Cardiac septum (tissue), 1 donor: ENCODE data around the gene SLC25A19. TPM values are rescaled to one million over a fixed set of nuclear protein-coding genes. Genes with fewer than 3 reads are reported as not detected.
A peak's percentile ranks its signal among the peaks of the same experiment; 100 is the strongest.

Experiments
- DNase-seq: peaks from one replicate; pipeline ENCODE4 v3.0.0-alpha.2; 2020; ENCODE audit warnings: low spot score
- intact Hi-C: fragments of 100-400 bp; cut with DNase I; formaldehyde crosslinking; loops from one replicate; pipeline ENCODE4 v1.14.0; 2022
- long read RNA-seq: library from polyadenylated mRNA; unstranded; transcript quantifications from one replicate; pipeline ENCODE4 v2.0.0, GENCODE V29; 2021
- total RNA-seq: library from RNA; stranded (reverse); fragmentation: NEBNext Ultra II Directional; extraction: Animal tissue kit (Norgen Biotek cat#: 25700); gene quantifications from one replicate; pipeline ENCODE4 v1.2.1, GENCODE V29; 2021
- donor health status: DM: no; HTN: no; CAD: no.

SLC25A19 gene
- total RNA-seq = 8.5 TPM
- long read RNA-seq, transcript SLC25A19-204 (8 exons, 1,587 nt) = major isoform, 5 of 12 reads
- long read RNA-seq, partial matches to known transcripts = 1 of 12 reads
- long read RNA-seq, other reads (novel, unspliced or antisense) = 4 of 12 reads

DNA sequence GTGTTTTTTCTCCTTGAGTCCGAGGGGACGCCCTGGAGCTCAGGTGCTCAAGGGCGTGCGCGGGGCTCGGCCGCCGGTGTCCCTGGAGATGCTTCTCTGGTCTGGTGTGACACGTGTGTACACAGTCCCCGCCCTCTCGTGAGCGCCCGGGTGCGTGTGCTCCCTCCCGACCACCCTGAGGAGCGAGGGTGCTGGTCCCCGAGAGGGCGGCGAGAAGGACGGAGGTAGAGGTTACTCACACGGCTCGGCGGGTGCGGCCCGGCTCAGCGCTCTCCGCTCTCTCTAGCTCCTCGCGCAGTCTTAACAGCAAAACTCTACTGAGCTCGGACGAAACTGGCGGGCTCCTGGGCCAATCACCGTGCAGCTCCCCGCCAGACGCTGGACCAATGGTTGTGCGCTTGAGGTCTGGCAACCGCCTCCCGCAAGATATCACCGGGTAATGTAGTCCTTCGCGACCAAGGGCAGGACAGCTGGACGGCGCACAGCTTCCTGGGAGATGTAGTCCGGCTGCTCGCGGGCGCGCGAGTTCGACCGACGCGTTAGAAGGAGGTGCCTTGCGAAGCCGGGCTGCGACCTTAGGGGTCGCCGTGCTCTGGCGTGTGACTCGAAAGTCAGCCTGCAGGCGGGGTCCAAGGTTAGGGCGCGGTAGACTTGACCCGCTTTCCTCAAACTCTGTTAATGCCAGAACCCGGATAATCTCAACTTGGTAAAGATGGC, at the start of gene SLC25A19:
Gene SLC25A19 (minus strand): TSS at position 319 of the 717 bp plus-strand sequence. CDS start 2,669 bp downstream, outside the sequence.
- intact Hi-C loops = no loop called here

GRCh38 chr17:75338335-75338734, 49.1 kb upstream of the SLC25A19 start:
- intact Hi-C loops = no loop called here
- no peak for DNase-seq

More for the DNA sequence above, at the start of gene SLC25A19:
- peak; percentile 99 for DNase-seq

DNA sequence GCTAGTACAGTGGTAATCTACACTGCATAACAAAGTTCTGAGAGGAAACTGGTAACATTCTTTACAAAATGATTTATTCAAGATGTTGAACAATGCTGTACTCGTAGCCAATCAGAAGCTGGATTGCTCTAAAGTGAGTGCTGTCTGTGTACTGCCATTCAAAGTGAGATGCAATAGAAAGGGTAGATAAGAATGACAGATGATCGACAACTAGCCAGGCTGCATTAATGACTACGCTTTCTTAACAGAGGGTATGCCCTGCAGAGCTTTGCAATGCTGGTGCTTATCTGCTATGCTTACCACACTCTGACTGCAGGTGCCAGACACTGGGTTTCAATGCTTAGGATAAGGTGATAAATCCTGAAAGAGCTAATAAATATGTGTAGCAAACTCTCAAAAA, 46.1 kb upstream of the SLC25A19 start:
- intact Hi-C loops = no loop called here
- DNase-seq = no peak

DNA sequence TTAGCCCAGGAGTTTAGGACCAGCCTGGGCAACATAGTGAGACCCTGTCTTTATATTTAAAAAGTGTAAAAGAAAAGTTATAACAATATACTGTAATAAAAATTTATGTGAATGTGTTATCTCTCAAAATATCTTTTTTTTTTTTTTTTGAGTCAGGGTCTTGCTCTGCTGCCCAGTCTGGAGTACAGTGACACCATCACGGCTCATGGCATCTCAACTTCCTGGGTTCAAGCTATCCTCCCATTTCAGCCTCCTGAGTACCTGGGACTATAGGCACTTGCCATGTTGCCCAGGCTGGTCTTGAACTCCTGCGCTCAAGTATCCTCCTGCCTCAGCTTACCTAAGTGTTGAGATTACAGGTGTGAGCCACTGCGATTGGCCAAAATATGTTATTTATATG, 45.5 kb upstream of the SLC25A19 start:
- intact Hi-C loops = no loop called here
- no peak for DNase-seq

- intact Hi-C loops = no loop called here
Observed at GRCh38 chr17:75331671-75332070, 42.4 kb upstream of the SLC25A19 start.

GRCh38 chr17:75327757-75328156, 38.5 kb upstream of the SLC25A19 start:
- intact Hi-C loops = no loop called here
- DNase-seq = no peak

More at GRCh38 chr17:75331671-75332070, 42.4 kb upstream of the SLC25A19 start:
- no peak for DNase-seq

- DNase-seq = no peak
- intact Hi-C loops = no loop called here
Observed at GRCh38 chr17:75326226-75326848, 37.1 kb upstream of the SLC25A19 start.

GRCh38 chr17:75325827-75326225, 36.6 kb upstream of the SLC25A19 start:
- intact Hi-C loops = no loop called here
- DNase-seq = no peak

GRCh38 chr17:75325348-75325747, 36.1 kb upstream of the SLC25A19 start:
- intact Hi-C loops = no loop called here

GRCh38 chr17:75321506-75321905, 32.3 kb upstream of the SLC25A19 start:
- intact Hi-C loops = loop anchor here (2.0 kb wide), 1 partner anchor 25 kb away; no protein-coding TSS in a partner anchor

More at GRCh38 chr17:75325348-75325747, 36.1 kb upstream of the SLC25A19 start:
- DNase-seq = no peak

GRCh38 chr17:75319904-75320691, 30.9 kb upstream of the SLC25A19 start:
- DNase-seq = no peak
- intact Hi-C loops = loop anchor here (2.0 kb wide), 1 partner anchor 23 kb away; no protein-coding TSS in a partner anchor

More at GRCh38 chr17:75321506-75321905, 32.3 kb upstream of the SLC25A19 start:
- no peak for DNase-seq

- no peak for DNase-seq
- intact Hi-C loops = no loop called here
Observed at GRCh38 chr17:75318615-75319222, 29.5 kb upstream of the SLC25A19 start.

- intact Hi-C loops = no loop called here
Observed at GRCh38 chr17:75318211-75318610, 29.0 kb upstream of the SLC25A19 start.

GRCh38 chr17:75317671-75318070, 28.4 kb upstream of the SLC25A19 start:
- intact Hi-C loops = no loop called here
- no peak for DNase-seq

More at GRCh38 chr17:75318211-75318610, 29.0 kb upstream of the SLC25A19 start:
- DNase-seq = no peak

GRCh38 chr17:75316253-75316652, 27.0 kb upstream of the SLC25A19 start:
- DNase-seq = no peak
- intact Hi-C loops = no loop called here

GRCh38 chr17:75315541-75316243, 26.5 kb upstream of the SLC25A19 start:
- no peak for DNase-seq
- intact Hi-C loops = no loop called here

DNA sequence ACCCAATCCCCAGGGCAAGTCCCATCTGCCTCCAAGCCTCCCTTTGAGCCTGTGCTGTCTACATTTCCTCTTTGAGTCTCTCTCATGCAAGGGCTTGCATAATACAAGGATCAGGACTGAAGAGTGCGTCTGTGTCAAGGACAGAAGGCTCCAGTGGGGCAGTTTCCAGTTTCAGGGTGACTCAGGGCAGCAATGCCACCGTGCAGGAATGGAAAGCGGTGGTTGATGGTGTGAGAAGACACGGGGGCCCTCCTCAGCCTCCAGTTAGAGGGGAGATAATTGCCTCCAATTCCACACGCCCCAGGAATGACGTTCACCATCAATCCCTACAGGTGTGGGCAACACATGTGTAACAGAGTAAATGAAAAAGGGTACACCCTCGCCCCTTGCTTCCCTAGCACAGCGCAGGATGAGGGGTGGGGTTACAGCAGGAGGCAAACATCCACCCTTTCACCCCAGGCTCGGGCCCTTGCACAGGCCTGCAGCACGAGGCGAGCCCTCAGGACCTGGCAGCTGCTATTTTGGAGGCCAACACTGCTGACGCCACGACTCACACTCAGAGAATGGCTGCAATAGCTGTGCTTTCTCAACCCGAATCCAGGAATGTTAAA, 24.8 kb upstream of the SLC25A19 start:
- DNase-seq = no peak
- intact Hi-C loops = no loop called here
